ENCODE results near the gene RAPGEF6.

Gene RAPGEF6

DNA sequence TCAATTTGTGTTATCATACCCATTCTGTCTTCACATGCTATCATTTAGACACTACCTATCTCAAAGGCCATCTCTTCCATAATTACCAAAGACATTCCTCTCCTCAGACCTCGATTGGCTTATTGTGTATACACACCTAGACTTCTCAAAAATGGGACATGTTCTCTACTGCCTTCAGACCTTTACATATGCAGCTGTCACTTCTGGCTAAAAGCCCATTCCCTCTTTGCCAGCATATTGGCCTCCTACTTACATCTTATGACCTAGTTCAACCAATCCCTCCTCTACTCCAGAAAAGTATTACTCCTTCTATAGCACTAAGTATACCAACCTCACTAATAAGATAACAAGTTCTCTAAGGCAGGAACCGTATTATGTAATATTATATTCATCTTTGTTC lies 84.4 kb downstream of the RAPGEF6 start:
- no peak for DNase-seq (ENCODE audit: low read depth)
- TF ChIP-seq, protein P1, sequence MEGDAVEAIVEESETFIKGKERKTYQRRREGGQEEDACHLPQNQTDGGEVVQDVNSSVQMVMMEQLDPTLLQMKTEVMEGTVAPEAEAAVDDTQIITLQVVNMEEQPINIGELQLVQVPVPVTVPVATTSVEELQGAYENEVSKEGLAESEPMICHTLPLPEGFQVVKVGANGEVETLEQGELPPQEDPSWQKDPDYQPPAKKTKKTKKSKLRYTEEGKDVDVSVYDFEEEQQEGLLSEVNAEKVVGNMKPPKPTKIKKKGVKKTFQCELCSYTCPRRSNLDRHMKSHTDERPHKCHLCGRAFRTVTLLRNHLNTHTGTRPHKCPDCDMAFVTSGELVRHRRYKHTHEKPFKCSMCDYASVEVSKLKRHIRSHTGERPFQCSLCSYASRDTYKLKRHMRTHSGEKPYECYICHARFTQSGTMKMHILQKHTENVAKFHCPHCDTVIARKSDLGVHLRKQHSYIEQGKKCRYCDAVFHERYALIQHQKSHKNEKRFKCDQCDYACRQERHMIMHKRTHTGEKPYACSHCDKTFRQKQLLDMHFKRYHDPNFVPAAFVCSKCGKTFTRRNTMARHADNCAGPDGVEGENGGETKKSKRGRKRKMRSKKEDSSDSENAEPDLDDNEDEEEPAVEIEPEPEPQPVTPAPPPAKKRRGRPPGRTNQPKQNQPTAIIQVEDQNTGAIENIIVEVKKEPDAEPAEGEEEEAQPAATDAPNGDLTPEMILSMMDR (IDR thresholded peaks at IDR 0.05; ENCODE audit: insufficient read depth, low read depth, low read length, missing control alignments): no peak
- H3K4me3 ChIP-seq (ENCODE audit: low read depth, low read length): no peak overlapping the region

DNA sequence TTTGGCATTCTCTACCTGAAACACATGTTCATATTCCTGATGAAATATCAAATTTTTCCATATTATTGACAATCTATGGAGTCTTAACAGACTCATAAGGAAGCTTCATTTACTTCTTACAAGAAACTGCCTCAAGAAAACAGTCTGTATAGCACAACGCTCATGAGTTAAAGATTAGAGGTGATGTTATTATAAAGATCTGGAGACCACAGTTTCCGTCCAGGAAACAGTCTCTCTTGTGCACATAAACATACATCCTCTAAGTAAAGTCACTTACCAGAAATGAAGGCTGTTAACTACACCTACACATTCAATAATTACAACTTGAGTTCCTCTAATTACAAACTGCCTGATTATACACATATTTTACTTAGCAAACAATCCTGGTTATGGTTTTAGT lies 86.9 kb downstream of the RAPGEF6 start:
- no peak overlapping the region for H3K4me3 ChIP-seq (ENCODE audit: low read depth, low read length)
- TF ChIP-seq, protein P1 (IDR thresholded peaks at IDR 0.05; ENCODE audit: insufficient read depth, low read depth, low read length, missing control alignments): no peak
- DNase-seq (ENCODE audit: low read depth): no peak

DNA sequence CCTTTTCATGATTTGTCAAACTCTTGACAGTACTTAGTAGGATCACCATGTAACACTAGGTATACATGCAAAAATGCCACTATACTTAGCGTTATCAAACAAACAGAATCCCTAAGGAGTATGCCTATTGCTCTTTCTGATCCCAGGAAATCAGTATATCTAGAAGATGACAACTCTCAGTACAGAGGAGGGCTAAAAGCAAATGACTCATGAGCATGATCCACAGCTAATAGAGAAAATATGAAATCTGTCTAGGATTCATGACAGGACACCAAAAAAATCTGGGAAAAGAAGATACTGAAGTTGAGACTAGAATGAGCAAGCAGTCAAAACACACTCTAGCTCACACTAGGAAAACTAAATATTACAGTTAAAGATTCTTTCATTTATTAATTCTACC lies 89.2 kb downstream of the RAPGEF6 start:
- no peak for DNase-seq (ENCODE audit: low read depth)
- no peak overlapping the region for H3K4me3 ChIP-seq (ENCODE audit: low read depth, low read length)
- TF ChIP-seq, protein P1 (IDR thresholded peaks at IDR 0.05; ENCODE audit: insufficient read depth, low read depth, low read length, missing control alignments): no peak

DNA sequence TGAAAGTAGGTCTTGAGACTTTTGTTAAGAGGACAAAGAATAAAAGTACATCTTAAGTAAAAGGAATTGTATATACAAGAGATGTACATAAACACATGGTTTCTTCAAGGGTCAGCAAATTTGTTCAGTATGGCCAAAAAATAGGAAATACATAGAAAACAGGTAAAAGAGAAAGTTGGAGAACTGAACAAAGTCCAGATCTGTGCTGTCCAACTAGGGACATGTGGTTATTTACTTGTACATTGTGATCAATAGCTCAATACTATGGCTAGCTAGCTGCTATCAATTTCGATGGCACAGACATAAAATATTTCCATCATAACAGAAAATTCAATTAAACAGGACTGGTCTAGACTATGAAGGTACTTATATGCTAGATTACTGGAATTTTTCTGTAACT lies 92.3 kb downstream of the RAPGEF6 start:
- TF ChIP-seq, protein P1 (IDR thresholded peaks at IDR 0.05; ENCODE audit: insufficient read depth, low read depth, low read length, missing control alignments): no peak

DNA sequence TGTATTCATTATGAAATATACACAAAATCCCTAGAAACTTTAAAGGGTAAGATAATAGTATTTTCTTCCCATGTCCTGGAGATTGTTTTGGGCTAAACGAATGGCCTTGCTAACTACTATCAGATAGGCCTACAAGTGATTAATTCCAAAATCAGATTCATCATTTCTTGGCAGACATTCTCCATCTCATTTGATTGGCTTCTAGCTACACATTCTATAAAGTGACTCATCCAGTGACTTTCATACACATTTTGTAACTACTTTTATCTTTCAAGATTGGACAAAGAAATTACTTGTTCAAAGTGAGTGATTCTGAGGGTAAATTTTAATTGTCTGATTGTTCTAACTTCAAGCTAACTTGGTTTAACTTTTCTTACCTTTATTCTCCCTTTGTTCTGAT lies 93.3 kb downstream of the RAPGEF6 start:
- no peak overlapping the region for H3K4me3 ChIP-seq (ENCODE audit: low read depth, low read length)

More for the DNA sequence above, 92.3 kb downstream of the RAPGEF6 start:
- no peak overlapping the region for H3K4me3 ChIP-seq (ENCODE audit: low read depth, low read length)
- no peak for DNase-seq (ENCODE audit: low read depth)

DNA sequence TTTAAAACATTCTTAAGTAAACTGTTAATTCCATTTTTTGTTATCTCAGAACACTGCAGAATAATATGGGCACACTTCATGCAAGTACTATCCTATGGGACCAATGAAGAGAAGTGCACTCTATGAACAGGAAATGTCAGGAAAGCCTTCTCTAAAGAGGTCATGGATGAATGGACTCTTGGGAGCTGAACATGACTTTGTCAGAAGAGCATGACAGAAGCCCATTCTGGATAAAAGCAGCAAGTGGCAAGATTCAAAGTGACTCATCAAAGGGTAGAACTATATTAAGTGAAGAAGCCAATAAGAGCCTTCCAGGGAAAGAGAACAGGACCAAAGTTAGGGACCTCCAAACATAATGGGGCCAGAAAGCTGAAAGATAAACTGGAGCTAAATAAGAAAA lies 94.0 kb downstream of the RAPGEF6 start:
- no peak for DNase-seq (ENCODE audit: low read depth)
- TF ChIP-seq, protein P1 (IDR thresholded peaks at IDR 0.05; ENCODE audit: insufficient read depth, low read depth, low read length, missing control alignments): no peak
- no peak overlapping the region for H3K4me3 ChIP-seq (ENCODE audit: low read depth, low read length)

More for the DNA sequence above, 93.3 kb downstream of the RAPGEF6 start:
- TF ChIP-seq, protein P1 (IDR thresholded peaks at IDR 0.05; ENCODE audit: insufficient read depth, low read depth, low read length, missing control alignments): no peak
- no peak for DNase-seq (ENCODE audit: low read depth)

DNA sequence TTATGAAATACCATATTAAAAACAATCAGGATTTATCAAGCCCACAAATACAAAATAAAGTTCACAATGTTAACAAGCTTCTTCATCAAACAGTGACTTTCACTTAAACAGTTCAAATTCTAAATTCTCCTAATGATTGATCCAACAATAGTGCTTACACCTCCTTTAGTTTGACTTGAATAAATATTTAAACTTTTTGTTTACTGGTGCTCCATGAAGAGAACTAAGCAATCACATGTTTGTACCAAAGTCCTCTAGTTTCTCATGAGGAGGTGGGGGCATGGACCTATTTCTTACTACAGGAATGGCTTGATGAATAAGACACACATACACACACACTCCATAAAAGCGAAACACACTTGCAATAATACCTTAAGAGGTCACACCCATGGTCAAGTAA lies 95.8 kb downstream of the RAPGEF6 start:
- H3K4me3 ChIP-seq (ENCODE audit: low read depth, low read length): no peak overlapping the region
- DNase-seq (ENCODE audit: low read depth): no peak
- TF ChIP-seq, protein P1 (IDR thresholded peaks at IDR 0.05; ENCODE audit: insufficient read depth, low read depth, low read length, missing control alignments): no peak
